ENCODE measurements around the gene NBL1. TPM values are rescaled to one million over a fixed set of nuclear protein-coding genes. Genes with fewer than 3 reads are reported as not detected.

Gene NBL1
- total RNA-seq, 1 donor from 2014 or later = 53.0 TPM

DNA sequence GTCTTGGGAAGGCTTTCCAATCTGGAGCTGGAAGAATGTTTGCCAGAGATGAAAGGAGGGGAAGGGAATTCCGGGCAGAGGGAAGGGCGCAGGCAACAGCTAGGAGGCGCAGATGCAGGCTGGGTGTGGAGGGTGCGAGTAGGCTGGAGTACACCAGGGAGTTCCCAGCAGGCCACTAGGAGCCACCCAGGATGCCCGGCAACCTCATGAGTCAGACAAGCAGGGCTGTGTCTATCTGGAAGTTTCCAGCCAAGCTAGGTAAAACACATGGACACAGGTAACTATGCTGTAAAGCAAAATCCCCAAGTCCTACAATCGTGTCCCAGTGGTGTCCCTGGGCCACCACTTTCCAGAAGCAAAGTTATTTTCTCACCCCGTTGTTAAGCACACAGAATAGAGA, 990 bp upstream of the NBL1 start:
- no peaks in the 10 kb centered on the region for H3K9me3 Mint-ChIP-seq
- intact Hi-C loops (cut with micrococcal nuclease) = loop anchor here (5.0 kb wide), 1 partner anchor 391 kb away; the partner anchor contains the start of genes EMC1 and MRTO4
- no peaks in the 10 kb centered on the region for H3K36me3 Mint-ChIP-seq (ENCODE audit: low read depth)
- peak overlapping the region; percentile 84 for H3K4me3 Mint-ChIP-seq
- peaks cover 33% of the 10 kb centered on the region for H3K4me1 Mint-ChIP-seq (ENCODE audit: low read depth)
- DNase-seq (ENCODE audit: low spot score) = no peak
- peaks cover 24% of the 10 kb centered on the region for H3K27me3 Mint-ChIP-seq (ENCODE audit: insufficient read depth)
- H3K27ac Mint-ChIP-seq = peak overlapping the region; percentile 73

DNA sequence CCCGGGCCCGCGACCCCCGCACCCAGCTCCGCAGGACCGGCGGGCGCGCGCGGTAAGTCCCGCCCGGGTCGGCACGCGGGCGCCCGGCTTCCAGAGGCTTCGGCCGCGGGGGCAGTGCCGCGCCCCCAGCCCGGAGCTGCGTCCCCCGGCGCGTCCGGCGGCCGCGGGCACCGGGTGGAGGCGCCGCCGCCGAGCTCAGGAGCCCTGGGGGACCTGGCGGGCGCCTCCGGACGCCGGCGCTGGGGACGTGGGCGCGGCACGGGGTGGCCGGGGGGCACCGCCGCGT, 227 bp downstream of the NBL1 start:
- H3K36me3 Mint-ChIP-seq (ENCODE audit: low read depth) = no peaks in the 10 kb centered on the region
- H3K27ac Mint-ChIP-seq = no peak overlapping the region
- peaks cover 33% of the 10 kb centered on the region for H3K4me1 Mint-ChIP-seq (ENCODE audit: low read depth)
- no peak overlapping the region for H3K4me3 Mint-ChIP-seq
- H3K9me3 Mint-ChIP-seq = no peaks in the 10 kb centered on the region
- intact Hi-C loops (cut with micrococcal nuclease) = loop anchor here (1.0 to 5.0 kb wide), 6 partner anchors 9 to 392 kb away; partner anchors contain the start of genes EMC1 and MRTO4
- no peak for DNase-seq (ENCODE audit: low spot score)
- peaks cover 24% of the 10 kb centered on the region for H3K27me3 Mint-ChIP-seq (ENCODE audit: insufficient read depth)

DNA sequence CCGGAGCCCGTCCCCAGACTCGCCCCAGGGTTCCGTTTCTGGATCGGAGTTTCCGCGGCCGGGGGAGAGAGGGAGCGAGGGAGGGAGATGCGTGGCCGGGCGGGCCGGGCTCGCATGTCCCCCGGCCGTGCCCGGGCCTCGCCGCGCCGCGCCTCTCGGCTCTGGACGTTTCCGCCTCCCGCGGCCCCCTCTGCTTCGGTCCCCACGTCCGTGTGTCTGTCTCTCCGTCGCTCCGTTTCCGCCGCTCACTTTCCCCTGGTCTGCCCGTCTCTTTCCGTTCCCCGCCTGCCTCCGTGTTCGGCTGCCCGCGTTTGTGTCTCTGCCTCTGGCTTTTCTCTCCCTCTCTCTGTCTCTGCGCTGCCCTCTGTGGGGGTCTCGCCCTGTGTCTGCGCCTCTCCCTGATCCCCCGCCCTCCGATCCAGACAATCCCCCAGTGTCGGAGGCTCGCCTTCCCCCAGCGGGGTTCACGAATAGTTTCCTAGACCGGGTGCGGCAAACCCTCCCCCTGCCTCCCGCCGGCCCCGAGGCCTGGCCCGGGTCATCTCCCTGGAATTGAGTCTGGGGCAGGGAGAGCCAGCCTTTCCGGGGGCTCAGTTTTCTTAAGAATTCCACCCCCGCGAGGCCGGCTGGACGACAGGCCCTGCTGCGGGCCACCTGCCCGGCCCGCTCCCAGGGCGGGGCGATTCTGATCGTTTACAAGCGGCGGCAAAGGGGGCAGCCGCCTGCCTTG, 735 bp downstream of the NBL1 start:
- intact Hi-C loops (cut with micrococcal nuclease) = loop anchor here (1.0 to 5.0 kb wide), 6 partner anchors 8 to 393 kb away; partner anchors contain the start of genes EMC1 and MRTO4
- peak; percentile 45 for DNase-seq (ENCODE audit: low spot score)
- peaks cover 24% of the 10 kb centered on the region for H3K27me3 Mint-ChIP-seq (ENCODE audit: insufficient read depth)

DNA sequence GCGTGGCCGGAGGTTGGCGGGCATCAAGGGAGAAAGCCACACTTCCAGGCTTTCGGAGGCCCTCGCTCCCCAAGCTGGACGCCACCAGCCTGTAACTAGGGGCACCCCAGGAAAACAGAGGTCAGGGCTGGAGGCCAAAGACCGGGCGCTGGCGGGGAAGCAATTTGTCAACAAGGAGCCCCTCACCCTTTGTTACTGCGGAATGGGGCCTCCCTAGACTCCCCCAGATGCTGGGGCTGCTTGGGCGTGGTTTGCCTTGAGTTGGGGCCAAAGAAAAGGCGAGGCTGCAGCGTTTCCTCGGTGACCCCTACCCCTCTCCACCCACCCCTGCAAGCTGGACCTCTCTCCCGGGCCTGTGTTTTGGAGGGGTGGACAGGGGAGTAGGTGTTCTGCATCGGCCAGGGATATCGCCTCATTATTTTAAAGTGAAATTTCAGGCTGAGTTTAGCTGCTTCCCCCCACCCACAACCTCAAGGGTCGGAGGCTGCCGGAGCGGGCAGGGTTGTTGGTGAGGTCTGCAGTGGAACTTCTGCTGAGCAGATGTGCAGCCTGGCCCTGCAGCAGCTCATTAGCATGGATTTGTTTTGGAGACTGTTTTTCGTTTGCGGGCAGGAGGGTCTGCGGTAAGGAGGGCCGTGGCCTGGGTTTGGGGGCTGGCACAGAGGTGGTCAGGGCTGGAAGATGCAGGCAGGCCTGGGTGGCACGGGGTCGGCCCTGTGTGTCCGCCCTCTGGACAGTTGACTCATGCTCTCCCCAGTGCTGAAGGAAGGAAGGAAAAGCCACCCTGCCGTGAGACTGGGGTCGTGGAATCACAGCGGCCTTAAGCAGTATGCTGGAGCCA, 1.5 kb downstream of the NBL1 start:
- H3K4me1 Mint-ChIP-seq (ENCODE audit: low read depth) = peaks cover 33% of the 10 kb centered on the region
- no peaks in the 10 kb centered on the region for H3K36me3 Mint-ChIP-seq (ENCODE audit: low read depth)
- DNase-seq (ENCODE audit: low spot score) = no peak
- H3K9me3 Mint-ChIP-seq = no peaks in the 10 kb centered on the region
- intact Hi-C loops (cut with micrococcal nuclease) = loop anchor here (2.0 kb wide), 2 partner anchors 39 to 255 kb away; no protein-coding TSS in a partner anchor
- peak overlapping the region; percentile 94 for H3K4me3 Mint-ChIP-seq
- peaks cover 24% of the 10 kb centered on the region for H3K27me3 Mint-ChIP-seq (ENCODE audit: insufficient read depth)
- peak overlapping the region; percentile 52 for H3K27ac Mint-ChIP-seq

More for the DNA sequence above, 735 bp downstream of the NBL1 start:
- H3K36me3 Mint-ChIP-seq (ENCODE audit: low read depth) = no peaks in the 10 kb centered on the region
- H3K4me3 Mint-ChIP-seq = peak overlapping the region; percentile 94
- H3K27ac Mint-ChIP-seq = peak overlapping the region; percentile 95
- H3K4me1 Mint-ChIP-seq (ENCODE audit: low read depth) = peaks cover 33% of the 10 kb centered on the region
- H3K9me3 Mint-ChIP-seq = no peaks in the 10 kb centered on the region

DNA sequence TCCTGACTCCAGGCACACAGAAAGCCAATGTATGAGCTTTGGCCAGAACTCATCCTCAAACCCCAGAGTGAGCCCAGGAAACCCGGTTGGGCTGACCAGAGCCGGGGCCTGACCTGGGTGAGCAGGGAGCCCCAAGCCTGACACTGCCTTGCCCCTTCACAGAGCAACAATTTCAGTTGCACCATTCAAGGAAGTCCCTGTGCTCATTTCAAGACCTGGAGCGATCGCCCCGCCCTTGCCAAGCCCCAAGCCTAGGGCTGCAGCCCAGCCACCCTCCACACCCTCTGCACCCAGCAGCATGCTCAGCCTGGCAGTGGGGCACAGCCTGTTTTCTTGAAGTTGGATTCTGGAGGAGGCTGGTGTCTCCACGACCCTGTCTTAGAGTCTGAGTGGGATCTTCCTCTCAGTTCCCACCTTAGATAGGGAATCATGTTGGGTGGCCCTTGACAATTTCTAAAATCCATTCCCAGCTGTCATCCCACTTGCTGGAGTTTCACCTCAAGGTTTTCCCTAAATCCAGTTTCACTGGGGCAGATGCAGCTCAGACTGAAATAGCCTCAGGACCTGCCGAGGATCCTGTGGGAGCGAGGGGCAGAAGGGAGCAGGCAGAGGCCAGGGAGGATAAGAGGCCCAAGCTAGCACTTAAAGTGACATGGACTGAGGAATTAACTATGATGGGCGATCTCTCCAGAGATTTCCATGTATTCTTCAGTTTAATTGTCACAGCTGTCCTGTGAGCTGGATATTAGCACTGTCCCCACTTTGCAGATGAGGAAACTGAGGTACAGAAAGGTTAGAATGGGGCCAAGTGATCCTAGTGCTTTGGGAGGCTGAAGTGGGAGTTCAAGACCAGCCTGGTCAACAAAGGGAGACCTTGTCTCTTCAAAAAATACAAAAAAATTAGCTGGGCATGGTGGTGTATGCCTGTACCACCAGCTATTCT, 2.5 kb downstream of the NBL1 start:
- no peaks in the 10 kb centered on the region for H3K9me3 Mint-ChIP-seq
- H3K27me3 Mint-ChIP-seq (ENCODE audit: insufficient read depth) = peaks cover 14% of the 10 kb centered on the region
- no peaks in the 10 kb centered on the region for H3K36me3 Mint-ChIP-seq (ENCODE audit: low read depth)
- H3K27ac Mint-ChIP-seq = no peak overlapping the region
- no peak for DNase-seq (ENCODE audit: low spot score)
- H3K4me3 Mint-ChIP-seq = peak overlapping the region; percentile 69
- intact Hi-C loops (cut with micrococcal nuclease) = no loop called here
- peaks cover 33% of the 10 kb centered on the region for H3K4me1 Mint-ChIP-seq (ENCODE audit: low read depth)

DNA sequence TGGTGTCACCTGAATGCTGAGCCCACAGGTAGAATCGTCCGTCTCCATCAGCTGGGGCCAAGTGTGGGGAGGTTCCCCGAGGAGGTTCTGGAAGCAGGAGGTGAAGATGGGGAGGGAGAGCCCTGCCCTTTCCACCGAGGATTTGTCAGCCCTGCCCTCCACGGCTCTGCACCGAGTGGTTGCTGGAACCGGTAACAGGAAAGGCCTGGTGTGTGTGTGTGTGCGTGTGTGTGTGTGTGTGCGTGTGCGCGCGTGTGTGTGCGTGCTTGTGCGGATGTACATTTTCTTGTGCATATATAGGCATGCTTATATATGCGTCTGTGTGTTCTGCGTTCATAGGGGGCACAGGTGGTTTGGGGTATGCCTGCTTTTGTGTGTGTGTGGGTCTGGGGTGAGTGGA, 3.5 kb downstream of the NBL1 start:
- Mint-ChIP-seq H3K4me1 (ENCODE audit: low read depth) (peaks cover 33% of the 10 kb centered on the region), H3K4me3 (peak overlapping the region; percentile 37), H3K36me3 (ENCODE audit: low read depth) (no peaks in the 10 kb centered on the region), H3K9me3 (no peaks in the 10 kb centered on the region), H3K27ac (peak overlapping the region; percentile 42), H3K27me3 (ENCODE audit: insufficient read depth) (peaks cover 6% of the 10 kb centered on the region)
- peak; percentile 21 for DNase-seq (ENCODE audit: low spot score)
- intact Hi-C loops (cut with micrococcal nuclease) = no loop called here

DNA sequence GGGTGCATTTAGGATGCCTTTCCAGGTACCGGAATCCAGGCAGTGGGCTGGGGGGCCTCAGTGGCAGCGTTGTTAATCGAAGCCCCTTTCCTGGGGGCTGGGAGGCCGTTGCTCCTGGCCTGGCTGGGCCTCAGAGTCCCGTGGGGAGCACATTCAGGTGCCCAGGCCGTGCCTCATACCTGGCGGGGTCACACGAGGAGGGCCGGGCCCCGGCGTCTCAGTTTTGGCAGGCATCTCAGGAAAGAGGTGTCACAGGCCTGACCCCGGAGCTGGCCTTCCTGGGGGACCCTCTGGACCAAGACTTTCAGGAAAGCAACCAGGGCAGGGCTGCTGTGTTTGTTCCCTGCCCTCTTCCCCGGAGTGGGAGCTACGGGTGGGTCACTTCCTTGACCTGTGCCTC, 4.1 kb downstream of the NBL1 start:
- intact Hi-C loops (cut with micrococcal nuclease) = no loop called here
- no peaks in the 10 kb centered on the region for H3K9me3 Mint-ChIP-seq
- H3K27ac Mint-ChIP-seq = no peak overlapping the region
- H3K36me3 Mint-ChIP-seq (ENCODE audit: low read depth) = no peaks in the 10 kb centered on the region
- peaks cover 2% of the 10 kb centered on the region for H3K27me3 Mint-ChIP-seq (ENCODE audit: insufficient read depth)
- DNase-seq (ENCODE audit: low spot score) = no peak
- H3K4me1 Mint-ChIP-seq (ENCODE audit: low read depth) = peaks cover 27% of the 10 kb centered on the region
- H3K4me3 Mint-ChIP-seq = no peak overlapping the region

DNA sequence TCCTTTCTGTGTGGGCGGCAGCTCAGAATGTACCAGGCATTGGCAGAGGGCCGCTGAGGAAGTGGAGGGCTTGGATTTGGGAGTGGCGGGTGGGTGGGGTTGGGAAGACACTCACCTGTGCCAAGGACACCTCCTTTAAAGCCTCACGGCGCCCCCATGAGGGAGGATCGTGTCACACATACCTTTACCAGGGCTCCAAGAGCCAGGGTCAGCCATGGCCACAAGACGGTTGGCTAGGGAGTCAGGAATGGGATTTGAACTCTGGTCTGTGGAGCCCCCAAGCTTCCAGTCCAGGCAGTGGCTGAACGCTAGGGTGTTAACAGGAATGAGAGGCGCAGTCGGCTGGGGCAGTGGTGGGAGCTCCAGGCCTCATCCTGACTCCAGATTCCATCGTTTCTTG, 4.6 kb downstream of the NBL1 start:
- Mint-ChIP-seq H3K27ac (no peak overlapping the region), H3K36me3 (ENCODE audit: low read depth) (no peaks in the 10 kb centered on the region), H3K27me3 (ENCODE audit: insufficient read depth) (no peaks in the 10 kb centered on the region), H3K4me1 (ENCODE audit: low read depth) (peaks cover 29% of the 10 kb centered on the region), H3K4me3 (no peak overlapping the region), H3K9me3 (no peaks in the 10 kb centered on the region)
- intact Hi-C loops (cut with micrococcal nuclease) = no loop called here
- DNase-seq (ENCODE audit: low spot score) = no peak

DNA sequence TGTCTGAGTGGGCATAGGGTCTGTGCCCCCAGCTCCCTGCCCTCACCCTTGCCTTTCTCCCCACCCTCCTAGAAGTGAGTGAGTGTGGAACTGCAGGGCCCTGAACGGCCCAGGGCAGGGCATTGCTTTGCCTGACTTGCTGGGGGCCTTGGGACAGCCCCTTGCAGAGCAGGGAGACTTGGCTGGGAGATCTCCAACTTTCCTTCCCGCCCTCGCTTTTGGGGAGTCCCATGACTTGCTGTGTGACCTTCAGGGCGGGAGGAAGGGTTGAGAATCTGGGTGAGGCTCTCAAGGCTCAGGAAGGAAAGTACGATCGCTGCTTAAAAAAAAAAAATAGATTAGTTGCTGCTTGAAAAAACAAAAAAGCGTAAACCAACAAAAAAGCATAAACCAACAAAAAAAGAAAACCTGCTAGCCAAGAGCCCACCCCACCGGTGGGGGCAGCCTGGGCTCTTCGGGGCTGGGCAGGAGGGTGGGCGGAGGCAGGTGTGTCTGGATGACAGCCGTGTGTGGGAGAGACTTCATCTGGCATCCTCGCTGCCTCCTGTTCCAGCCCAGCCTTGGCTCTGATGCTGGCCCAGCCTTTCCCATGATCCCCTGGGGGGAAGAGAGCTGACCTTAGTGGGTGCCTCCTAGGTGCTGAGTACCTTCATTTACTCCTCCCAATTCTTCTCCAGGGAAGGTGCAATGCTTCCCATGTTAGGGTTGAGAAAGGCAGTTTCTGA, 6.5 kb downstream of the NBL1 start:
- peaks cover 33% of the 10 kb centered on the region for H3K4me1 Mint-ChIP-seq (ENCODE audit: low read depth)
- H3K36me3 Mint-ChIP-seq (ENCODE audit: low read depth) = no peaks in the 10 kb centered on the region
- H3K9me3 Mint-ChIP-seq = no peaks in the 10 kb centered on the region
- no peak overlapping the region for H3K27ac Mint-ChIP-seq
- intact Hi-C loops (cut with micrococcal nuclease) = no loop called here
- H3K4me3 Mint-ChIP-seq = no peak overlapping the region
- H3K27me3 Mint-ChIP-seq (ENCODE audit: insufficient read depth) = no peaks in the 10 kb centered on the region
- no peak for DNase-seq (ENCODE audit: low spot score)

DNA sequence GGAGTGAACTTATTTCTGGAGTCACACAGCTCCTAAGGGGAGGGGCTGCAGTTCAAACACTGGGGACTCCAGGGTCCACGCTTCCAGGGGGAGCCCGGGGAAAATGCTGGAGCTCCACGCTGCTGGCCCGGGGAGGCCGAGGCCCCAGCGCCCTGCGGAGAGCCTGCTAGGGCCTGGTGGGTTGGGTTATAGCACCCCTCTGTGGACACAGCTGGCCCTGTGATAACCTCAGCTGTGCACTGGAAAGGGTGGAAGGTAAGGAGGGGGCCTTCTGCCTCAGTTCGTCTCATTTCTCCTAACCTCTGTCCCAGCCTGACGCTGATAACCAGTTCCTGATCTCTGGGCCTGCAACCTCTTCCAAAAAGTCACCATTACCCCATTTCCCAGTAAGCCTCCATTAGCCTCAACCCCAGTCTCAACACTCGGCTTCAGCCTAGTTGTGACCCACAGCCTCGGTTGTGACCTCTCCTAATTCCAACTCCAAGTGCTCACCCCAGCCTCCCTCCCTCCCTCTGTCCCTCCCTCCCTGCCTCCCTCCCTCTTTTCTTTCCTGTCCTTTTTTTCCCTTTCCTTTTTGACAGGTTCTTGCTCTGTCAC, 7.1 kb downstream of the NBL1 start:
- no peak for DNase-seq (ENCODE audit: low spot score)
- no peak overlapping the region for H3K27ac Mint-ChIP-seq
- peaks cover 27% of the 10 kb centered on the region for H3K4me1 Mint-ChIP-seq (ENCODE audit: low read depth)
- H3K36me3 Mint-ChIP-seq (ENCODE audit: low read depth) = peaks cover 2% of the 10 kb centered on the region
- H3K27me3 Mint-ChIP-seq (ENCODE audit: insufficient read depth) = no peaks in the 10 kb centered on the region
- H3K4me3 Mint-ChIP-seq = no peak overlapping the region
- intact Hi-C loops (cut with micrococcal nuclease) = no loop called here
- no peaks in the 10 kb centered on the region for H3K9me3 Mint-ChIP-seq

DNA sequence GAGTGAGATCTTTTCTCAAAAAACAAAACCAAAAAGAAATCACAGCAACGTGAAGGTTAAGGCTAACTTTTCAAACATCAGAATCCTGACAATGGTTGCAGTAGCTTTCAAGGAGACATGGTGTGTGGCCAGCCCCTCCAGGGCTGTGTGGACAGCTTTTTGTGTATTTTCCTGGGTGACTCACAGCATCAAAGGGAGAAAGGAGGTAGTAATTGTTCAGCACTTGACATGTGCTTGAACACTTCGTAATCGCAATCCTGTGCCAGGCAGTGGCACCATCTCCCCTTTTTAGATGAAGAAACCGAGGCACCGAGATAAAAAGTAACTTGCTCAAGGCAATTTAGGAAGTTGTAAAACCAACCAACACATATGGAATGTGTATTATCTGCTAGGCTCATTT, 10.3 kb downstream of the NBL1 start:
- Mint-ChIP-seq H3K9me3 (no peaks in the 10 kb centered on the region), H3K4me1 (ENCODE audit: low read depth) (peaks cover 9% of the 10 kb centered on the region), H3K4me3 (no peak overlapping the region), H3K27me3 (ENCODE audit: insufficient read depth) (no peaks in the 10 kb centered on the region), H3K27ac (no peak overlapping the region), H3K36me3 (ENCODE audit: low read depth) (peaks cover 2% of the 10 kb centered on the region)
- no peak for DNase-seq (ENCODE audit: low spot score)
- intact Hi-C loops (cut with micrococcal nuclease) = no loop called here
